OCI-LY3 (cell line): ENCODE measurements around the gene GINS2.

Experiments used
- EZH2phosphoT487 ChIP-seq: fragments of 200-600 bp; shearing (Covaris generic); IDR thresholded peaks from 2 replicates; pipeline ENCODE4 v1.6.1; 2018; ENCODE audit warnings: antibody characterized with exemption, mixed run types, low read depth
- TF ChIP-seq, protein P1 (sequence below): fragments of 200-600, 300-600 bp; sonication (generic); IDR thresholded peaks from 2 replicates; pipeline ENCODE4 v1.5.1; 2014; ENCODE audit warnings: antibody characterized with exemption, low read length, low read depth

DNA sequence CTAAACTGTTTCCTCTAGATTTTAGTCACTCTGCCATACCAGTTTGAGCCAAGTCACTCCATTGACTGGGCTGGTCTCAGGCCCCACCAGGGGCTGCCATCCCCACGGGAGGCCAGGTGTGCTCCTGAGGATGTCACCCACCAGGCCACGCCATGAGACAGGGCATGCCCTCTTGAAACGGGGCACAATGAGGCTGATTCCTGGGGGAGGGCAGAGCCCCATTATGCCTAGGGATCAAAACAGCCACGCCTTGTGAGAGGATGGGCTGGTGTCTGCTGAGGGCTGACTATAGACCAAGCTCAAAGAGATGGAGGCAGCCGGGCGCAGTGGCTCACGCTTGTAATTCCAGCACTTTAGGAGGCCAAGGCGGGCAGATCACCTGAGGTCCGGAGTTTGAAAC lies 21.5 kb downstream of the GINS2 start:
- TF ChIP-seq, protein P1, sequence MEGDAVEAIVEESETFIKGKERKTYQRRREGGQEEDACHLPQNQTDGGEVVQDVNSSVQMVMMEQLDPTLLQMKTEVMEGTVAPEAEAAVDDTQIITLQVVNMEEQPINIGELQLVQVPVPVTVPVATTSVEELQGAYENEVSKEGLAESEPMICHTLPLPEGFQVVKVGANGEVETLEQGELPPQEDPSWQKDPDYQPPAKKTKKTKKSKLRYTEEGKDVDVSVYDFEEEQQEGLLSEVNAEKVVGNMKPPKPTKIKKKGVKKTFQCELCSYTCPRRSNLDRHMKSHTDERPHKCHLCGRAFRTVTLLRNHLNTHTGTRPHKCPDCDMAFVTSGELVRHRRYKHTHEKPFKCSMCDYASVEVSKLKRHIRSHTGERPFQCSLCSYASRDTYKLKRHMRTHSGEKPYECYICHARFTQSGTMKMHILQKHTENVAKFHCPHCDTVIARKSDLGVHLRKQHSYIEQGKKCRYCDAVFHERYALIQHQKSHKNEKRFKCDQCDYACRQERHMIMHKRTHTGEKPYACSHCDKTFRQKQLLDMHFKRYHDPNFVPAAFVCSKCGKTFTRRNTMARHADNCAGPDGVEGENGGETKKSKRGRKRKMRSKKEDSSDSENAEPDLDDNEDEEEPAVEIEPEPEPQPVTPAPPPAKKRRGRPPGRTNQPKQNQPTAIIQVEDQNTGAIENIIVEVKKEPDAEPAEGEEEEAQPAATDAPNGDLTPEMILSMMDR, result no peak
- TF ChIP-seq EZH2phosphoT487, result no peak
